ENCODE data around the gene ECT2L.

Gene ECT2L

DNA sequence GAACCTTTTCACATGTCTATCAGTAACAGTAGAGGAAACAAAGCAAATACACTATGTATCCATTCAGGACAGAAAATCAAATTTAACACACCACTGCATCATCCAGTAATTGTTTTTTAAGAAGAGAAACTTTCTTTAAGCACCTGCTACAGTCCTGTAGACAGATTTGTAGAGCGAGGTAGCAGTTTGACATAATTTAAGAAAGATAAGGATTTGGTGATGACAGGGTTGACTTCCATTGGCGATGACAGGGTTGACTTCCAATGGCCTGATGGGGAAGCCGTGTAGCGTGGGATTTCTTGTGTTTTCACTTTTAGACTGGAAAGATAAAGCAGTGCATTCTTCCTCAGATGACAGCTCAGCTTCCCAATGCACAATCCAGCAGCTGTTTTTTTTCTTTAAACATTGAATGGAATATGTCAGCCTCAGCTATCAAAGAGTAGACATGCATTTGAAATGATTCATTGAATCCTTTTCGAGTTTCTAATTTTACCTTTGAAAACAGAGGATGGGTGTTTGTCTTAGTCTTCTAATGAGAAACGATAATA is 68.5 kb downstream of the ECT2L start:
- no peak for ATAC-seq (ENCODE audit: low read depth)
- no peaks in the 10 kb centered on the region for H3K27me3 ChIP-seq (ENCODE audit: insufficient read depth, poor library complexity, severe bottlenecking)
- no peaks in the 10 kb centered on the region for H3K4me1 ChIP-seq (ENCODE audit: insufficient read depth, poor library complexity, severe bottlenecking)
- no peak overlapping the region for H3K4me3 ChIP-seq (ENCODE audit: severe bottlenecking)
- no peaks in the 10 kb centered on the region for H3K36me3 ChIP-seq (ENCODE audit: low read depth)
- TF ChIP-seq, protein P1, sequence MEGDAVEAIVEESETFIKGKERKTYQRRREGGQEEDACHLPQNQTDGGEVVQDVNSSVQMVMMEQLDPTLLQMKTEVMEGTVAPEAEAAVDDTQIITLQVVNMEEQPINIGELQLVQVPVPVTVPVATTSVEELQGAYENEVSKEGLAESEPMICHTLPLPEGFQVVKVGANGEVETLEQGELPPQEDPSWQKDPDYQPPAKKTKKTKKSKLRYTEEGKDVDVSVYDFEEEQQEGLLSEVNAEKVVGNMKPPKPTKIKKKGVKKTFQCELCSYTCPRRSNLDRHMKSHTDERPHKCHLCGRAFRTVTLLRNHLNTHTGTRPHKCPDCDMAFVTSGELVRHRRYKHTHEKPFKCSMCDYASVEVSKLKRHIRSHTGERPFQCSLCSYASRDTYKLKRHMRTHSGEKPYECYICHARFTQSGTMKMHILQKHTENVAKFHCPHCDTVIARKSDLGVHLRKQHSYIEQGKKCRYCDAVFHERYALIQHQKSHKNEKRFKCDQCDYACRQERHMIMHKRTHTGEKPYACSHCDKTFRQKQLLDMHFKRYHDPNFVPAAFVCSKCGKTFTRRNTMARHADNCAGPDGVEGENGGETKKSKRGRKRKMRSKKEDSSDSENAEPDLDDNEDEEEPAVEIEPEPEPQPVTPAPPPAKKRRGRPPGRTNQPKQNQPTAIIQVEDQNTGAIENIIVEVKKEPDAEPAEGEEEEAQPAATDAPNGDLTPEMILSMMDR (IDR thresholded peaks at IDR 0.05; ENCODE audit: poor library complexity, severe bottlenecking): no peak
- no peaks in the 10 kb centered on the region for H3K9me3 ChIP-seq (ENCODE audit: severe bottlenecking)
- no peak overlapping the region for H3K27ac ChIP-seq (ENCODE audit: poor library complexity, severe bottlenecking)
- DNase-seq (ENCODE audit: low spot score): no peak

DNA sequence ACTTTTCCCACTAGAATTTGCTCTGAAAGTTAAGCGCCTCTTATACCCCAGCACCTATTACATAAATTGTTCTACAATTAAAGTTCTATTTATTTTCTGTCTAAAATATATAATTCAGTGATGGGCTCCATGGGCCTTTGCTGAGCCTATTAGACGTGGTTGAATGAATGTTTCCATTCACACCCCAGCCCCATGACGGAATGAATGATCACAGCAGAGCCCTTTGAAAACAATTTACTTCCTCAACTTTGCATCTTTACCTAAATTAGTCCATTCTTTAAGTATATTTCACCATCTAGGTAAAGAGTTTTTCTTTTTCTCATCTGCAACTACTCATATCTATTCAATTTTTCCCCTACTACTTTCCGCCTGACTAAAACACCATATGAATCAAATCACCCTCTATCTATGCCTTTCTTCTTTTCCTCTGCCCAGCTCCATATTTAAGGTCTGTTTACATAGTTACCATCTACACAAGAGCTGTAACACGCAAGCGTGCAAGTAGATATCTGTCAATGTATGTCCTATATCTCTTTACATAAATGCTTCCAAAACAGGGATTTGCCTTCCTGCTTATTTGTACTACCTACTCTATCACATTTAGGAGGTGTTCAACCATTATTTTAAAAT is 69.7 kb downstream of the ECT2L start:
- Histone ChIP-seq H3K4me3 (ENCODE audit: severe bottlenecking) (no peak overlapping the region), H3K9me3 (ENCODE audit: severe bottlenecking) (no peaks in the 10 kb centered on the region), H3K4me1 (ENCODE audit: insufficient read depth, poor library complexity, severe bottlenecking) (no peaks in the 10 kb centered on the region), H3K27me3 (ENCODE audit: insufficient read depth, poor library complexity, severe bottlenecking) (no peaks in the 10 kb centered on the region), H3K27ac (ENCODE audit: poor library complexity, severe bottlenecking) (no peak overlapping the region), H3K36me3 (ENCODE audit: low read depth) (no peaks in the 10 kb centered on the region)
- no peak for DNase-seq (ENCODE audit: low spot score)
- TF ChIP-seq, protein P1 (IDR thresholded peaks at IDR 0.05; ENCODE audit: poor library complexity, severe bottlenecking): no peak
- no peak for ATAC-seq (ENCODE audit: low read depth)

DNA sequence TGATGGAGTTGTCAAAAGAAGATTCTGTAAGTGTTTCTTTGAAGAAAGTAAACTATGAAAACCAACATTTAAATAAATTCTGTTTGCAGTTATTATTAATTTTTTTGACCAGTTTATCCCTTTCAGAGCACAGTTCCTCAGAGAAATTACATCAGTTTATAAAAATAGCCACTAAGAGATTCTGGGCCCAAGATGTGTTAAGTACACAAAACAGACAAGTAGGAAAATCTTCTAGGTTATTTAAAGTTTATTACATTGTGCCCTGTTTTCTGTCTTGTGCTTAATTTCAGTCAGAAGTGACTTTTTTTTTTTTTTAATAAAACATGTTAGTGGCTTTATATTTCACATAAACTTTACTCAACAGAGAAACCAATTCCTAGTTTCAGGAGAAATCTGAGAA is 72.3 kb downstream of the ECT2L start:
- TF ChIP-seq, protein P1 (IDR thresholded peaks at IDR 0.05; ENCODE audit: poor library complexity, severe bottlenecking): no peak
- Histone ChIP-seq H3K4me3 (ENCODE audit: severe bottlenecking) (no peak overlapping the region), H3K9me3 (ENCODE audit: severe bottlenecking) (no peaks in the 10 kb centered on the region), H3K27me3 (ENCODE audit: insufficient read depth, poor library complexity, severe bottlenecking) (no peaks in the 10 kb centered on the region), H3K36me3 (ENCODE audit: low read depth) (no peaks in the 10 kb centered on the region), H3K27ac (ENCODE audit: poor library complexity, severe bottlenecking) (no peak overlapping the region), H3K4me1 (ENCODE audit: insufficient read depth, poor library complexity, severe bottlenecking) (no peaks in the 10 kb centered on the region)
- ATAC-seq (ENCODE audit: low read depth) (no peak), DNase-seq (ENCODE audit: low spot score) (no peak)

DNA sequence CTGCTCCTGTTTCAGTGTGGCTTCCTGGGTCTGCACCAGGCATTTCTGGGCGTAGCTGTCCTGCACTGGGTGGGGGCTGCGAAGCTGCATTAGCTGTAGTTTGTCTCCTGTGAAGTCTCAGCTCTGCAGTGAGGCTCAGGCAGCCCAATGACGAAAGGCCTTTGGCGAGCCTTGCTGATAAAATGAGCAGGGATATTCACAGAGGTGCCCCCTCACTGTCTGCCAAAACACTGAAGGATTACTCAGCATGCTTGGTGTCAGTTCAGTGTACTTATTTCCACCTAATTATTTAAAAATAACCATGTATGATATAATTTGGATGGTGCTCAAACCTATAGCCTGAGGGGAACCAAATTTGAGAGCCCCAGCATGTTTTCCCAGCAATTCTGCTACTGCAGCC is 73.5 kb downstream of the ECT2L start:
- Histone ChIP-seq H3K4me3 (ENCODE audit: severe bottlenecking) (no peak overlapping the region), H3K36me3 (ENCODE audit: low read depth) (no peaks in the 10 kb centered on the region), H3K9me3 (ENCODE audit: severe bottlenecking) (no peaks in the 10 kb centered on the region), H3K27me3 (ENCODE audit: insufficient read depth, poor library complexity, severe bottlenecking) (no peaks in the 10 kb centered on the region), H3K27ac (ENCODE audit: poor library complexity, severe bottlenecking) (no peak overlapping the region), H3K4me1 (ENCODE audit: insufficient read depth, poor library complexity, severe bottlenecking) (no peaks in the 10 kb centered on the region)
- ATAC-seq (ENCODE audit: low read depth) (no peak), DNase-seq (ENCODE audit: low spot score) (no peak)
- TF ChIP-seq, protein P1 (IDR thresholded peaks at IDR 0.05; ENCODE audit: poor library complexity, severe bottlenecking): no peak

DNA sequence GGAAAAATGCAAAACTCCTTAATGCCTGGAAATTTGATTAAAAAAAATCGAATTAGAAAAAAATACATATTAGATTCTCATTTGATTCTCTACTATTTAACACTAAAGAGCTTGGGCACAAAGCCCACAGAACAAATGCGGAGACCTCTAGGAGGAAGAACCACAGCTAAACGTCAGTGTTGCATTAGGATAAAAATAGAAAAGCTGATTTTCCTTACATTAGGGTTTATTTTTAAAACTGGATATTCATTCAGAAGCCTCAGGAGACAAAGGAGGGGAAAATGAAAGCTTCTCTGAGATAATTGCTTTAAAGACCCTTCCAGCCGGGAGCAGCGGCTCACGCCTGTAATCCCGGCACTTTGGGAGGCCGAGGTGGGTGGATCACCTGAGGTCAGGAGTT is 77.3 kb downstream of the ECT2L start:
- Histone ChIP-seq H3K4me3 (ENCODE audit: severe bottlenecking) (no peak overlapping the region), H3K9me3 (ENCODE audit: severe bottlenecking) (no peaks in the 10 kb centered on the region), H3K4me1 (ENCODE audit: insufficient read depth, poor library complexity, severe bottlenecking) (no peaks in the 10 kb centered on the region), H3K36me3 (ENCODE audit: low read depth) (no peaks in the 10 kb centered on the region), H3K27ac (ENCODE audit: poor library complexity, severe bottlenecking) (no peak overlapping the region), H3K27me3 (ENCODE audit: insufficient read depth, poor library complexity, severe bottlenecking) (no peaks in the 10 kb centered on the region)
- TF ChIP-seq, protein P1 (IDR thresholded peaks at IDR 0.05; ENCODE audit: poor library complexity, severe bottlenecking): no peak
- DNase-seq (ENCODE audit: low spot score): no peak
- ATAC-seq (ENCODE audit: low read depth): no peak

Data from RWPE2 (cell line).